GM23338 (cell line): ENCODE results near the gene STRBP. TPM values are rescaled to one million over a fixed set of nuclear protein-coding genes. Genes with fewer than 3 reads are reported as not detected.

Experiments
- ATAC-seq: fragments of 200-7000 bp; cut with Tn5 transposase; 3 replicates; pipeline ENCODE4 v1.9.1; 2020
- DNase-seq: peaks from one replicate; pipeline ENCODE4 v3.0.0-alpha.2; 2015; ENCODE audit warnings: low spot score
- H2AFZ ChIP-seq: fragments of 200-600 bp; sonication (generic); 2 replicates; pipeline ENCODE4 v1.8.0; 2016; ENCODE audit warnings: antibody characterized with exemption, mild to moderate bottlenecking, moderate library complexity
- H3F3A ChIP-seq: fragments of 200-600 bp; sonication (generic); replicated peaks from 2 replicates; pipeline ENCODE4 v1.8.0; 2017; ENCODE audit warnings: antibody characterized with exemption, mixed run types, low read depth
- H3K27ac ChIP-seq: fragments of 200-600 bp; sonication (generic); 2 replicates; pipeline ENCODE4 v1.6.1; 2016; ENCODE audit warnings: low read depth
- H3K27me3 ChIP-seq: fragments of 200-600 bp; sonication (generic); 2 replicates; pipeline ENCODE4 v1.8.0; 2016; ENCODE audit warnings: mild to moderate bottlenecking, mixed run types, moderate library complexity; ENCODE audit not compliant: insufficient read depth
- H3K36me3 ChIP-seq: fragments of 200-600 bp; sonication (generic); 2 replicates; pipeline ENCODE4 v1.8.0; 2016; ENCODE audit warnings: mild to moderate bottlenecking; ENCODE audit not compliant: insufficient read depth
- H3K4me1 ChIP-seq: fragments of 200-600 bp; sonication (generic); 2 replicates; pipeline ENCODE4 v1.8.0; 2016; ENCODE audit warnings: mild to moderate bottlenecking, moderate library complexity; ENCODE audit not compliant: insufficient read depth
- H3K4me2 ChIP-seq: fragments of 200-600 bp; sonication (generic); 2 replicates; pipeline ENCODE4 v1.7.1; 2017; ENCODE audit warnings: mixed run types
- H3K4me3 ChIP-seq: fragments of 200-600 bp; sonication (generic); 2 replicates; pipeline ENCODE4 v1.6.1; 2016; ENCODE audit warnings: mixed run types
- H3K79me2 ChIP-seq: fragments of 200-600 bp; sonication (generic); replicated peaks from 2 replicates; pipeline ENCODE4 v1.8.0; 2017; ENCODE audit warnings: mild to moderate bottlenecking; ENCODE audit not compliant: insufficient read depth
- H3K9me2 ChIP-seq: fragments of 200-600 bp; sonication (generic); 2 replicates; pipeline ENCODE4 v1.8.0; 2017; ENCODE audit not compliant: insufficient read depth
- H4K20me1 ChIP-seq: fragments of 200-600 bp; sonication (generic); replicated peaks from 2 replicates; pipeline ENCODE4 v1.8.0; 2017; ENCODE audit warnings: mild to moderate bottlenecking; ENCODE audit not compliant: insufficient read depth
- H3K27ac Mint-ChIP-seq: 2 replicates; pipeline ENCODE4 v1.8.0; 2020; ENCODE audit warnings: inconsistent platforms, mild to moderate bottlenecking, moderate library complexity, mixed read lengths
- H3K27me3 Mint-ChIP-seq: 3 replicates; pipeline ENCODE4 v1.8.0; 2022; ENCODE audit warnings: low read depth, mild to moderate bottlenecking, moderate library complexity, mixed read lengths, inconsistent platforms; ENCODE audit not compliant: insufficient read depth, poor library complexity
- H3K36me3 Mint-ChIP-seq: 3 replicates; pipeline ENCODE4 v1.8.0; 2021; ENCODE audit warnings: low read depth, mild to moderate bottlenecking, inconsistent platforms, moderate library complexity, mixed read lengths
- H3K4me1 Mint-ChIP-seq: 3 replicates; pipeline ENCODE4 v1.8.0; 2020; ENCODE audit warnings: mild to moderate bottlenecking, inconsistent platforms, mixed read lengths
- H3K4me3 Mint-ChIP-seq: 3 replicates; pipeline ENCODE4 v1.8.0; 2021; ENCODE audit warnings: moderate library complexity, mild to moderate bottlenecking, inconsistent platforms, mixed read lengths
- H3K9me3 Mint-ChIP-seq: 3 replicates; pipeline ENCODE4 v1.8.0; 2020; ENCODE audit warnings: moderate library complexity, mild to moderate bottlenecking, inconsistent platforms, mixed read lengths
- ETS1 ChIP-seq: IDR thresholded peaks from 2 replicates; pipeline ENCODE4 v1.6.1; 2016; ENCODE audit warnings: antibody characterized with exemption
- EZH2 ChIP-seq: fragments of 200-600 bp; sonication (generic); IDR thresholded peaks from one replicate; pipeline ENCODE4 v1.8.0; 2017; ENCODE audit warnings: antibody characterized with exemption, mild to moderate bottlenecking, low read depth; ENCODE audit not compliant: unreplicated experiment
- EZH2phosphoT487 ChIP-seq: fragments of 200-600 bp; sonication (generic); IDR thresholded peaks from one replicate; pipeline ENCODE4 v1.8.1; 2018; ENCODE audit warnings: antibody characterized with exemption; ENCODE audit not compliant: unreplicated experiment
- JUNB ChIP-seq: IDR thresholded peaks from one replicate; pipeline ENCODE4 v1.6.1; 2016; ENCODE audit warnings: antibody characterized with exemption; ENCODE audit not compliant: unreplicated experiment
- NANOG ChIP-seq: IDR thresholded peaks from 2 replicates; pipeline ENCODE4 v1.6.1; 2016; ENCODE audit warnings: antibody characterized with exemption, borderline replicate concordance
- STAT1 ChIP-seq: IDR thresholded peaks from one replicate; pipeline ENCODE4 v1.6.1; 2016; ENCODE audit warnings: antibody characterized with exemption; ENCODE audit not compliant: unreplicated experiment
- ZNF114 ChIP-seq: fragments of 250-450 bp; sonication (Bioruptor Pico); IDR thresholded peaks from 2 replicates; pipeline ENCODE4 v1.5.0; 2020; ENCODE audit warnings: mild to moderate bottlenecking, moderate library complexity
- ZNF462 ChIP-seq: fragments of 250-450 bp; sonication (Bioruptor Pico); IDR thresholded peaks from 2 replicates; pipeline ENCODE4 v1.5.0; 2020; ENCODE audit warnings: mild to moderate bottlenecking, moderate library complexity
- polyA plus RNA-seq: library from polyadenylated mRNA; unstranded; fragments of >200 nt; fragmentation: Nextera tagmentation; extraction: Ambion mirVana; gene quantifications from 2 replicates; pipeline ENCODE4 v1.2.1, GENCODE V29; 2016
- total RNA-seq: library from RNA; depleted of rRNA; stranded (reverse); fragments of >200 nt; shearing (Covaris generic); gene quantifications from 2 replicates; pipeline ENCODE4 v1.2.3, GENCODE V29; 2014

The STRBP gene
- total and polyA plus RNA-seq, 2 experiments from 2014 or later, result 80.5 to 116 TPM

- Mint-ChIP-seq H3K4me1 (peaks cover 45% of the 10 kb centered on the region), H3K27ac (peak overlapping the region; percentile 91)
These were observed 170.8 kb downstream of the STRBP start for GRCh38 chr9:123097430-123098095.

More at GRCh38 chr9:123097430-123098095, 170.8 kb downstream of the STRBP start:
- H3F3A ChIP-seq, result peaks cover 5% of the 10 kb centered on the region; the same call in 1 of the 2 replicates
- H4K20me1 ChIP-seq, result no peaks in the 10 kb centered on the region
- DNase-seq (peak; percentile 69), ATAC-seq (peak; percentile 55)
- H3K4me3 ChIP-seq, result no peak overlapping the region
- H3K9me2 ChIP-seq, result no peaks in the 10 kb centered on the region
- Mint-ChIP-seq H3K36me3 (peaks cover 73% of the 10 kb centered on the region), H3K27me3 (no peaks in the 10 kb centered on the region), H3K4me3 (peak overlapping the region; percentile 11; the same call in 2 of the 3 replicates), H3K9me3 (no peaks in the 10 kb centered on the region)
- H3K79me2 ChIP-seq, result no peaks in the 10 kb centered on the region
- peak; percentile 66; the same call in 1 of the 2 replicates for TF ChIP-seq ZNF462
- no peak for TF ChIP-seq JUNB
- no peak for TF ChIP-seq STAT1
- TF ChIP-seq EZH2phosphoT487, result no peak
- no peak for TF ChIP-seq NANOG
- no peak for TF ChIP-seq ETS1
- no peak for TF ChIP-seq EZH2
- no peak for TF ChIP-seq ZNF114
- H3K36me3 ChIP-seq, result peaks cover 3% of the 10 kb centered on the region; the same call in 1 of the 2 replicates
- H3K4me1 ChIP-seq, result peaks cover 24% of the 10 kb centered on the region
- H3K27ac ChIP-seq, result peak overlapping the region; percentile 84
- no peaks in the 10 kb centered on the region for H3K27me3 ChIP-seq
- H3K4me2 ChIP-seq, result peak overlapping the region; percentile 1
- H2AFZ ChIP-seq, result no peak overlapping the region
